Thymus (tissue), 11 donors: Measurements from ENCODE around the gene KIF26A. TPM values are rescaled to one million over a fixed set of nuclear protein-coding genes. Genes with fewer than 3 reads are reported as not detected.

ENCODE experiments used
- DNase-seq, 9 donors: peaks; one replicate each; pipeline ENCODE4 v3.0.0-alpha.2; 2013; ENCODE audit warnings: low spot score in 9 of 9, low read depth in 6 of 9, missing footprints in 1 of 9
- H3K27ac ChIP-seq, 2 donors: one replicate each; pipeline ENCODE4 v1.5.1; 2013; ENCODE audit warnings: control low read depth in 1 of 2, low read depth in 1 of 2, low read length in 1 of 2, mild to moderate bottlenecking in 1 of 2, moderate library complexity in 1 of 2
- H3K27me3 ChIP-seq, 2 donors: one replicate each; pipeline ENCODE4 v1.5.1; 2013; ENCODE audit warnings: low read length in 1 of 2; ENCODE audit not compliant: control insufficient read depth in 2 of 2, insufficient read depth in 1 of 2
- H3K36me3 ChIP-seq, 2 donors: one replicate each; pipeline ENCODE4 v1.5.1; 2013; ENCODE audit warnings: low read length in 1 of 2, mild to moderate bottlenecking in 1 of 2, moderate library complexity in 1 of 2; ENCODE audit not compliant: control insufficient read depth in 2 of 2, insufficient read depth in 2 of 2
- H3K4me1 ChIP-seq, 2 donors: one replicate each; pipeline ENCODE4 v1.5.1; 2013; ENCODE audit warnings: low read length in 2 of 2; ENCODE audit not compliant: control insufficient read depth in 2 of 2, insufficient read depth in 2 of 2
- H3K4me3 ChIP-seq, 2 donors: one replicate each; pipeline ENCODE4 v1.5.1; 2013; ENCODE audit warnings: low read length in 2 of 2, control low read depth in 1 of 2, mild to moderate bottlenecking in 1 of 2
- H3K9me3 ChIP-seq, 2 donors: one replicate each; pipeline ENCODE4 v1.5.1; 2013; ENCODE audit warnings: low read length in 1 of 2, mild to moderate bottlenecking in 1 of 2; ENCODE audit not compliant: control insufficient read depth in 2 of 2, insufficient read depth in 1 of 2
- WGBS: extraction: QIAGEN DNeasy Blood & Tissue Kit; methylation state at CpG from one replicate; pipeline ENCODE4 v1.1.7; 2013; 5-methylcytosine and 5-hydroxymethylcytosine counted together
- polyA plus RNA-seq: library from polyadenylated mRNA; stranded (reverse); fragments of 200-250 nt; gene quantifications from one replicate; pipeline ENCODE4 v1.2.3, GENCODE V29; 2013
- total RNA-seq: library from RNA; stranded (reverse); fragments of 120-200 nt; gene quantifications from one replicate; pipeline ENCODE4 v1.2.4, GENCODE V29; 2013
- donor health status: healthy.

Gene KIF26A
- total and polyA plus RNA-seq, 2 donors, result 1.7 TPM

DNA sequence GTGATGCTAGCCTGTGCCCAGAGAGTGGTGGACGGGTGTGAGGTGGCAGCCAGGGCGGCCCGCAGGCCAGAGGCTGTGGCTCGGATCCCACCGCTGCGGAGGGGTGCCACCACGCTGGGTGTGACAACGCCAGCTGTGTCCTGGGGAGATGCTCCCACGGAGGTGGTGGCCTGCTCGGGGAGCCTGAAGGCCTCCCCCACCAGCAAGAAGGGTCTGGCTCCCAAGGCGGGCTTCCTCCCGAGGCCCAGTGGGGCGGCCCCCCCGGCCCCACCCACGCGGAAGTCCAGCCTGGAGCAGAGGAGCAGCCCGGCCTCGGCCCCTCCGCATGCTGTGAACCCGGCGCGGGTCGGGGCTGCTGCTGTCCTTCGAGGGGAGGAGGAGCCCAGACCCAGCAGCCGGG is 38.2 kb downstream of the KIF26A start:
- H3K4me1 ChIP-seq, result no peaks in the 10 kb centered on the region
- WGBS, result 97% methylated on average over 25 of the region's 25 CpGs
- no peak for DNase-seq

DNA sequence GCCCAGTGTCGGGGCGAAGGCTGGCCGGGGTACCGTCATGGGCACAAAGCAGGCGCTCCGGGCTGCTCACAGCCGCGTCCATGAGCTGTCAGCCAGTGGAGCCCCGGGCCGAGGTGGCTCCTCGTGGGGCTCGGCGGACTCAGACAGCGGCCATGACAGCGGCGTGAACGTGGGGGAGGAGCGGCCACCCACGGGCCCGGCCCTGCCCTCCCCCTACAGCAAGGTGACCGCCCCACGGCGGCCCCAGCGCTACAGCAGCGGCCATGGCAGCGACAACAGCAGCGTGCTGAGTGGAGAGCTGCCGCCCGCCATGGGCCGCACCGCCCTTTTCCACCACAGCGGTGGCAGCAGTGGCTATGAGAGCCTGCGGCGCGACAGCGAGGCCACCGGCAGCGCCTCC is 39.0 kb downstream of the KIF26A start:
- 97% methylated on average over 38 of the region's 38 CpGs for WGBS
- no peaks in the 10 kb centered on the region for H3K36me3 ChIP-seq
- no peaks in the 10 kb centered on the region for H3K27me3 ChIP-seq
- no peak overlapping the region for H3K4me3 ChIP-seq
- H3K4me1 ChIP-seq, result no peaks in the 10 kb centered on the region
- no peak overlapping the region for H3K27ac ChIP-seq
- H3K9me3 ChIP-seq, result no peaks in the 10 kb centered on the region
- DNase-seq, result no peak

More for the DNA sequence above, 38.2 kb downstream of the KIF26A start:
- no peak overlapping the region for H3K27ac ChIP-seq
- H3K36me3 ChIP-seq, result no peaks in the 10 kb centered on the region
- no peak overlapping the region for H3K4me3 ChIP-seq
- no peaks in the 10 kb centered on the region for H3K9me3 ChIP-seq
- no peaks in the 10 kb centered on the region for H3K27me3 ChIP-seq

DNA sequence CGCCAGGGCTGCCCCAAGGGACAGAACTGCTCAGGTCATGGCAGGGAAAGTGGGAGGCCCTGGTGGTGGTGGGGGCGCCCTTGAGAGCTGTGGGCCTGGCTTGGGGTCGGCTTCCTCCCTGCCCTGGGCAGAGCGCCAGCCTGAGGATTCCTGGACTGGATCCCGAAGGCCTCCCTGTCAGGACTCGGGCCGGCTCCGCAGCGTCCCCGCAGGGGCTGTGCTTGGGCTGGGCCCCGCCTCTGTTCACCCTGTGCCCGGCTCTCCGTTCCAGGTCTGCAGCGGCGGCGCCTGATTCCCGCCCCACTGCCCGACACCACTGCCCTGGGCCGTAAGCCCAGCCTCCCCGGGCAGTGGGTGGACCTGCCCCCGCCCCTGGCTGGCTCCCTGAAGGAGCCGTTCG is 39.9 kb downstream of the KIF26A start:
- WGBS, result 93% methylated on average over 23 of the region's 23 CpGs
- DNase-seq, result no peak
- H3K4me3 ChIP-seq, result no peak overlapping the region

DNA sequence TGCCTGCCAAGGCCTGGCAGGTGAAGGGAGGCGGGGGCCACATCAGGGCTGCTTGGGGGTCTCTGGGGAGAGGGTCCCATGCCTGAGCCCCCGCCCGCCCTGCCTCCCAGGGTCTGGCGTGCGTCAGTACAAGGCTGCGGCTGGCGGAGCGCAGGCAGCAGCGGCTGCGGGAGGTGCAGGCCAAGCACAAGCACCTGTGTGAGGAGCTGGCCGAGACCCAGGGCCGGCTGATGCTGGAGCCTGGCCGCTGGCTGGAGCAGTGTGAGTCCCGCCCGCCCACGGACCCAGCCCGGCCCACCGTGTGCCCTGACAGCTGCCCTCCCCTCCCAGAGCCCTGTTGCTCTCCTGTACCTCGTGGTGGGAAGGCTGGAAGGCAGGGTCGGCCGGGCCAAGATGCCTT is 40.7 kb downstream of the KIF26A start:
- H3K4me3 ChIP-seq, result no peak overlapping the region
- 89% methylated on average over 21 of the region's 21 CpGs for WGBS
- H3K36me3 ChIP-seq, result no peaks in the 10 kb centered on the region
- no peaks in the 10 kb centered on the region for H3K9me3 ChIP-seq
- no peaks in the 10 kb centered on the region for H3K4me1 ChIP-seq
- DNase-seq, result no peak
- no peaks in the 10 kb centered on the region for H3K27me3 ChIP-seq
- no peak overlapping the region for H3K27ac ChIP-seq

More for the DNA sequence above, 39.9 kb downstream of the KIF26A start:
- no peak overlapping the region for H3K27ac ChIP-seq
- H3K4me1 ChIP-seq, result no peaks in the 10 kb centered on the region
- H3K27me3 ChIP-seq, result no peaks in the 10 kb centered on the region
- no peaks in the 10 kb centered on the region for H3K9me3 ChIP-seq
- no peaks in the 10 kb centered on the region for H3K36me3 ChIP-seq

DNA sequence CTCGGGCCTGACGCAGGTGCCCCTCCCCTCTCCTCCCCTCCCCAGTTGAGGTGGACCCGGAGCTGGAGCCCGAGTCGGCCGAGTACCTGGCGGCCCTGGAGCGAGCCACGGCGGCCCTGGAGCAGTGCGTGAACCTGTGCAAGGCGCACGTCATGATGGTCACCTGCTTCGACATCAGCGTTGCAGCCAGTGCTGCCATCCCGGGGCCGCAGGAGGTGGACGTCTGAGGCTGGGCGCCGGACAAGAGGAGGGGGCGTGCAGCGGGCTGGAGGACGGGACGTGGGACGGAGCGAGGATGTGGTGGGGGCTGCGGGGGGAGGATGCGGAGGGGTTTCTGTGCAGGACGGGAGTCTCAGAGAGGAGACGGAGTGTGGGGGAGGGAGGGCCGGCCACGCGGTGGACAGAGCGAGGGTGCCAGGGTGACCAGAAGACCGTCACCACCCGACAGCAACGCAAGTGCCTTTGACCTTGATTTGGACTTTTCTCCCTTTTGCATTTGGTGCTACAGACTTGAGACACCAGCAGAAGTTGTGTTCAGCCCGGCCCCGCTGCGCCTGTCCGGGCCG is 41.3 kb downstream of the KIF26A start:
- Histone ChIP-seq H3K27me3 (no peaks in the 10 kb centered on the region), H3K9me3 (no peaks in the 10 kb centered on the region), H3K27ac (no peak overlapping the region), H3K36me3 (no peaks in the 10 kb centered on the region), H3K4me3 (no peak overlapping the region), H3K4me1 (no peaks in the 10 kb centered on the region)
- DNase-seq, result no peak
- 95% methylated on average over 42 of the region's 42 CpGs for WGBS

DNA sequence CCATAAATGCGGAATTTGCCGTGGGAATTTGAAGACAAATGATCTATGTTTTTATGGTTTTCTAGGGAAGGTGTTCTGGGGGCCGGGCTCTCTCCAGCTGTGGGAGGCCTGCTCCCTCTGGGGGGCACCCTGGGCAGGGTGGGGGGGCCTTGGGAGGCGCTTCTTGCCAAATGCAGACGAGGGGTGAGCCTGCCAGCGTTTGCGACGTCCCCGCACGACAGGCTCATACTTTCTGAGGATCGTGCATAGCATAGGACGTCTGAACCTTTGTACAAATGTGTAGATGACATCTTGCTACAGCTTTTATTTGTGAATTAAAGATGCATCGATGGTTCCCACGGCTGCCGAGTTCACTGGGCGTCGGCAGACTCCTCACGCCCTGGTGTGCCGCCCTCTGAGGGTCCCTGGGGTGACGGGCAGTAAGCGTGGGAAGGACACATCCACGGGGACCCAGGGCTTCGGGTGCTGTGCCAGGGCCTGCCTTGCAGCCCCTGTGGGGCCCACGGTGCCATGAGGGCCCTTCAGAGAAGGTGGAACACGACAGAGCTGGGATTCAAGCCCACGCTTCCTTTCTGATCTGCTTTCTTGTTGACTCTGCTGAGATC is 42.3 kb downstream of the KIF26A start:
- no peak for DNase-seq
- 84% methylated on average over 26 of the region's 26 CpGs for WGBS
- no peaks in the 10 kb centered on the region for H3K4me1 ChIP-seq

DNA sequence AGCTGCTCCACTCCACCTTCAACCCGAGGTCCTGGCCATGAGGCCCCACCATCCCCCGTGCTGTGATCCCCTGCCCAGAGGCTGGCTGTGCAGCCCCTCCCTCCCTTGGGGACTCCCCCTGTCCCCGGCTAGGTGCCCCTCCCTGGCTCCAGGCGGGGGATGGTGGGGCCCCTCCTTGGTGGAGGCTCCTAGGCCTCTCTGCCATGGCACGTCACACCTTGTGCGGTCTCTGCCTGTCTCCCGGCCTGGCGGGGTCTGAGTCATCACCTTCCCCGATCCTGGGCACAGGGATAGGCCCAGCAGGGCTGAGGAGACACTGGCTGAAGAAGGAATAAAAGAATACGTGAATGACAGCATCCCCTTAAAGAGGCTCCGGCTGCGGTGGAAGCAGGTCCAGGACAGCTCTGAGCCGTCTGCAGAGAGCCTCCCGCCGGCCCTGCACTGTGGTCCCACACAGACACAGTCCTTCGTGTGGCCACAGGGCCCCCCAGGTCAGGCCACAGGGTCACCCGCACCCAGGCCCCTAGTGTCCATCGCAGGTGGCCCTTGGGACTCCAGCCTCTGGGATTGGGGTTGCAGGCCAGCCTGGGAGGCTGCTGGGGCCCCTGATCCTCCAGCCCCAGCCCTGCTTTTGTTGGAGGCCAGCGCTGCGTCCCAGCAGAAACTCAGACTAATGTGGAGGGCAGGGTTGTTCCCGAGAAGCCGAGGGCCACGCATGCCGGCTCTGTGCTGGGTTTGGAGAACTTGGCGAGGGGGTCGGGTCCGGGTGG is 43.6 kb downstream of the KIF26A start:
- Histone ChIP-seq H3K4me3 (no peak overlapping the region), H3K9me3 (no peaks in the 10 kb centered on the region), H3K36me3 (no peaks in the 10 kb centered on the region), H3K27me3 (no peaks in the 10 kb centered on the region), H3K4me1 (no peaks in the 10 kb centered on the region), H3K27ac (no peak overlapping the region)
- 92% methylated on average over 27 of the region's 27 CpGs for WGBS
- DNase-seq, result no peak

More for the DNA sequence above, 42.3 kb downstream of the KIF26A start:
- no peaks in the 10 kb centered on the region for H3K27me3 ChIP-seq
- H3K36me3 ChIP-seq, result no peaks in the 10 kb centered on the region
- no peak overlapping the region for H3K4me3 ChIP-seq
- no peak overlapping the region for H3K27ac ChIP-seq
- H3K9me3 ChIP-seq, result no peaks in the 10 kb centered on the region

DNA sequence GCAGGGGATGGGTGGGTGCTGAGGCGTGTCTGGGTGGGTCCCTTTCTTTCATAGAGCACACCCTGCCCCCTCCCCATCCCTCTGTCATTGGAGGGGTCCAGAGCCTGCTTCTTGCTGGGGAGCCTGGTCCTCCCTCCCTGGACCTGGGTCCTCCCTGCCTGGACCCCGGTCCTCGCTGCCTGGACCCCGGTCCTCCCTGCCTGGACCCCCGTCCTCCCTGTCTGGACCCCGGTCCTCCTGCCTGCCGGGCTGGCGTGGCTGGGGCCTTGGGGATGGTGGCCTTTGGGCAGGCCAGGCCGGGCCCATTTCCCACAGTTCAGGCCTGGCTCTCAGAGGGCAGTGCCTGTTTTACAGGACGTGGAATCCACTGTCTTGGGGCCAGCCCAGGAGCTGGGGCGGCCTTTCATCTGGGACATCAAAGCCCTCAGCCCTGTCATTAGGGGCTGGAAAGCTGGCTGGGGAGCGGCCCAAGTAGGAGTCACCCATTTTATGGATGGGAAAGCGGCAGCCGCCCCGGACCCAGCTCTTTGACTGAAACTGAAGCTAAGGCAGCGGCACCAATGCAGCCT is 44.6 kb downstream of the KIF26A start:
- 95% methylated on average over 16 of the region's 16 CpGs for WGBS
- Histone ChIP-seq H3K9me3 (no peaks in the 10 kb centered on the region), H3K4me1 (no peaks in the 10 kb centered on the region), H3K4me3 (no peak overlapping the region), H3K27me3 (no peaks in the 10 kb centered on the region), H3K36me3 (no peaks in the 10 kb centered on the region), H3K27ac (no peak overlapping the region)
- no peak for DNase-seq

DNA sequence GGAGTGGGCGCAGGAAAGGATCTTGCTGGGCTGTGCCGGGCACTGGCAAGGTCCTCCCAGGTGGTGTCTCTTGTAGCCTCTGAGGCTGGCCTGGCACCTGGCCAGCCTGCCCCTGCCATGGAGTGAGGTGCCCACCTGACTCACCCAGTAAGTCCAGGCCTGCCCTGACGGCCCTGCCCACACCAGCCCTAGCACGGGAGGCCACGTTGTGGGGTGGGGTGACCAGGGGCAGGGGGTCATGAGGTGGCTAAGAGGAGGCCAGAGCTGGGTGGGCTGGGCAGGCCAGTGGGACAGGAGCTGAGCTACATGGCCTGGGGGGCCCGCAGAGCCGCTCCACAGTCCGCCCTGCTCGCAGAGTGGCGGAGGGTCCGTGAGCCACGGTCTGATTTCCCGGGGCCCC is 45.4 kb downstream of the KIF26A start:
- H3K9me3 ChIP-seq, result no peaks in the 10 kb centered on the region

More for the DNA sequence above, 45.4 kb downstream of the KIF26A start:
- no peaks in the 10 kb centered on the region for H3K4me1 ChIP-seq
- no peak for DNase-seq
- H3K27me3 ChIP-seq, result no peaks in the 10 kb centered on the region
- no peak overlapping the region for H3K4me3 ChIP-seq
- H3K27ac ChIP-seq, result no peak overlapping the region
- H3K36me3 ChIP-seq, result no peaks in the 10 kb centered on the region
- 83% methylated on average over 13 of the region's 13 CpGs for WGBS
